ENCODE results near the gene OPALIN. TPM values are rescaled to one million over a fixed set of nuclear protein-coding genes. Genes with fewer than 3 reads are reported as not detected.

OPALIN gene
- polyA plus RNA-seq, 1 donor: not detected

DNA sequence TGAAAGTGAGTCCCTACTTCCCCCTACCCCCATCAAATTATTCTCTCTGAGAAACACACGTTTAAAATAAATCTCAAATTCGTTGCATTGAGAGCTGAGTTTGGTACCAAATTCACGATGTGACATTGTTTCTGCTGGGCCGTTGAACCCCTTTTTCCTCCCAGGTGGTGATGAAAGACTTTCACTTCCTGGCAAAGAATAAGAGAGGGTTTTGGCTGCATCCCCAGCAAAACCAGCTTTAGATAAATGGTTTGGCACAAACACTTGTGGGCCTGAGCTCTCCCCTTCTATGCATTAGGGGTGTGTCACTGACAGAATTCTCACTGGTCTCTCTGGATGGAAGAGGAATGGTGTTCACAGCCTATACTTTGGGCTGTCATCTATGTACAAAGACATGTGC lies 63.3 kb downstream of the OPALIN start:
- no peak for DNase-seq

Other genes starting within 250 kb of the OPALIN start
- gene ZNF518A, start 228.7 kb downstream of the OPALIN start, polyA plus RNA-seq (ENCODE audit: insufficient read length): 21.5 TPM
- 3.4 TPM for gene BLNK, start 87.4 kb downstream of the OPALIN start, polyA plus RNA-seq (ENCODE audit: insufficient read length)
- gene DNTT, start 54.6 kb downstream of the OPALIN start, polyA plus RNA-seq (ENCODE audit: insufficient read length): not detected
- gene TLL2, start 154.9 kb upstream of the OPALIN start, polyA plus RNA-seq (ENCODE audit: insufficient read length): 0.72 TPM
- gene TM9SF3, start 228.0 kb upstream of the OPALIN start, polyA plus RNA-seq (ENCODE audit: insufficient read length): 76.8 TPM